Small intestine (tissue), 7 donors: ENCODE results near the gene HOXD12. TPM values are rescaled to one million over a fixed set of nuclear protein-coding genes. Genes with fewer than 3 reads are reported as not detected.

Experiments used
- DNase-seq, 2 donors: peaks; one replicate each; pipeline versions ENCODE4 v3.0.0 to v3.0.0-alpha.2; 2013
- FAIRE-seq: peaks from 2 replicates; lab custom pipeline; 2012; peaks lifted over from hg19 to GRCh38; lab: Jason Lieb, UNC
- H3K27ac ChIP-seq, 3 donors: one replicate each; pipeline ENCODE4 v1.5.1; 2013; ENCODE audit warnings: low read length in 2 of 3, mild to moderate bottlenecking in 2 of 3, control low read depth in 1 of 3, inconsistent platforms in 1 of 3, low read depth in 1 of 3, moderate library complexity in 1 of 3
- H3K27me3 ChIP-seq, 3 donors: one replicate each; pipeline ENCODE4 v1.6.1; 2013; ENCODE audit warnings: low read length in 3 of 3, inconsistent platforms in 1 of 3; ENCODE audit not compliant: control insufficient read depth in 3 of 3, insufficient read depth in 3 of 3
- H3K36me3 ChIP-seq, 3 donors: one replicate each; pipeline ENCODE4 v1.6.1; 2013; ENCODE audit warnings: low read length in 3 of 3, inconsistent platforms in 1 of 3, low read depth in 1 of 3, mild to moderate bottlenecking in 1 of 3, moderate library complexity in 1 of 3; ENCODE audit not compliant: control insufficient read depth in 3 of 3, insufficient read depth in 2 of 3
- H3K4me1 ChIP-seq, 3 donors: one replicate each; pipeline ENCODE4 v1.6.1; 2013; ENCODE audit warnings: low read length in 2 of 3, inconsistent platforms in 1 of 3, low read depth in 1 of 3, mild to moderate bottlenecking in 1 of 3, moderate library complexity in 1 of 3; ENCODE audit not compliant: control insufficient read depth in 3 of 3, insufficient read depth in 2 of 3
- H3K4me3 ChIP-seq, 3 donors: one replicate each; pipeline ENCODE4 v1.5.1; 2013; ENCODE audit warnings: low read length in 3 of 3, control low read depth in 1 of 3, inconsistent platforms in 1 of 3, low read depth in 1 of 3, mild to moderate bottlenecking in 1 of 3, moderate library complexity in 1 of 3
- H3K9me3 ChIP-seq, 2 donors: one replicate each; pipeline ENCODE4 v1.6.1; 2013; ENCODE audit warnings: low read depth in 1 of 2, low read length in 1 of 2; ENCODE audit not compliant: control insufficient read depth in 2 of 2, insufficient read depth in 1 of 2
- WGBS, 3 donors: extraction: QIAGEN DNeasy Blood & Tissue Kit; methylation state at CpG; one replicate each; pipeline ENCODE4 v1.1.7; 2013; 5-methylcytosine and 5-hydroxymethylcytosine counted together
- polyA plus RNA-seq, 4 donors: library from polyadenylated mRNA; stranded (reverse) in 3 of 4; unstranded in 1 of 4; fragments of 200-250 nt in 3 of 4; fragments of 120-200 nt in 1 of 4; gene quantifications; one replicate each; pipeline versions ENCODE4 v1.2.1 to v1.2.3, GENCODE V29; 2013
- donor health status: healthy with polysubstance abuse.
- donor health status: control.
- donor health status: control.
- donor health status: Bipolar disorder and iron deficiency.
- donor health status: healthy.

The HOXD12 gene
- polyA plus RNA-seq, 4 donors: not detected

DNA sequence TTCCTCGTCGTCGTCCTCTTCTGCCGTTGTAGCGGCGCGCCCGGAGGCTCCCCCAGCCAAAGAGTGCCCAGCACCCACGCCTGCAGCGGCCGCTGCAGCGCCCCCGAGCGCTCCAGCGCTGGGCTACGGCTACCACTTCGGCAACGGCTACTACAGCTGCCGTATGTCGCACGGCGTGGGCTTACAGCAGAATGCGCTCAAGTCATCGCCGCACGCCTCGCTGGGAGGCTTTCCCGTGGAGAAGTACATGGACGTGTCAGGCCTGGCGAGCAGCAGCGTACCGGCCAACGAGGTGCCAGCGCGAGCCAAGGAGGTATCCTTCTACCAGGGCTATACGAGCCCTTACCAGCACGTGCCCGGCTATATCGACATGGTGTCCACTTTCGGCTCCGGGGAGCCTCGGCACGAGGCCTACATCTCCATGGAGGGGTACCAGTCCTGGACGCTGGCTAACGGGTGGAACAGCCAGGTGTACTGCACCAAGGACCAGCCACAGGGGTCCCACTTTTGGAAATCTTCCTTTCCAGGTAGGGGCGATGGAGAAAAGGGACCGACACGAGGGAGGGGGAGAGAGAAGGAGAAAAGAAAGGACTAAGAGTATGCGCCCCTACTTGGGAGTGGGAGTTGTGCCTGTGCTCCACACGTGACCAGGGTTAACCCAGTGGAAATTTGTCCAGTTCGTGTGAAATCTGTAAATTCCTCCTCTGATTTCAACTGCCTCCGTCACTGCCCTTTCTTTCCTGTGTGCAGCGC, 6.3 kb upstream of the HOXD12 start:
- peak in 1 of 2 donors; percentile 48 for DNase-seq

GRCh38 chr2:176093898-176094249, 5.7 kb upstream of the HOXD12 start:
- 7 to 9% (median 8%) methylated on average over 8 of the region's 8 CpGs for WGBS, 3 donors
- Histone ChIP-seq H3K27me3 (peaks cover 15 to 94% (median 73%) of the 10 kb centered on the region in 3 donors), H3K9me3 (peaks cover 0 to under 1% of the 10 kb centered on the region in 2 donors), H3K27ac (no peak overlapping the region), H3K36me3 (no peaks in the 10 kb centered on the region), H3K4me1 (peaks cover 0 to 13% (median 3%) of the 10 kb centered on the region in 3 donors), H3K4me3 (no peak overlapping the region)
- FAIRE-seq (no peak), DNase-seq (no peak)

More for the DNA sequence above, 6.3 kb upstream of the HOXD12 start:
- Histone ChIP-seq H3K4me3 (peak overlapping the region in 1 of 3 donors; percentile 41), H3K9me3 (peaks cover 0 to 2% of the 10 kb centered on the region in 2 donors), H3K4me1 (peaks cover 0 to 13% (median 3%) of the 10 kb centered on the region in 3 donors), H3K27me3 (peaks cover 15 to 94% (median 73%) of the 10 kb centered on the region in 3 donors), H3K27ac (no peak overlapping the region), H3K36me3 (no peaks in the 10 kb centered on the region)
- WGBS, 3 donors: 4 to 6% (median 4%) methylated on average over 45 to 53 of the region's 53 CpGs
- FAIRE-seq: no peak

GRCh38 chr2:176094349-176094748, 5.2 kb upstream of the HOXD12 start:
- no peak overlapping the region for H3K4me3 ChIP-seq
- H3K27ac ChIP-seq: no peak overlapping the region
- H3K27me3 ChIP-seq: peaks cover 15 to 94% (median 73%) of the 10 kb centered on the region in 3 donors
- DNase-seq: no peak
- H3K4me1 ChIP-seq: peaks cover 0 to 13% (median 3%) of the 10 kb centered on the region in 3 donors
- no peak for FAIRE-seq
- H3K36me3 ChIP-seq: no peaks in the 10 kb centered on the region
- H3K9me3 ChIP-seq: no peaks in the 10 kb centered on the region
- WGBS, 3 donors: 7 to 13% (median 11%) methylated on average over 12 of the region's 12 CpGs

- no peaks in the 10 kb centered on the region for H3K36me3 ChIP-seq
- peaks cover 0 to 13% (median 3%) of the 10 kb centered on the region in 3 donors for H3K4me1 ChIP-seq
- FAIRE-seq (no peak), DNase-seq (no peak)
- no peak overlapping the region for H3K27ac ChIP-seq
- peaks cover 23 to 95% (median 74%) of the 10 kb centered on the region in 3 donors for H3K27me3 ChIP-seq
- WGBS, 3 donors: 12 to 25% (median 14%) methylated on average over 5 of the region's 5 CpGs
- H3K4me3 ChIP-seq: no peak overlapping the region
- H3K9me3 ChIP-seq: no peaks in the 10 kb centered on the region
Observed at GRCh38 chr2:176095421-176095820, 4.2 kb upstream of the HOXD12 start.

DNA sequence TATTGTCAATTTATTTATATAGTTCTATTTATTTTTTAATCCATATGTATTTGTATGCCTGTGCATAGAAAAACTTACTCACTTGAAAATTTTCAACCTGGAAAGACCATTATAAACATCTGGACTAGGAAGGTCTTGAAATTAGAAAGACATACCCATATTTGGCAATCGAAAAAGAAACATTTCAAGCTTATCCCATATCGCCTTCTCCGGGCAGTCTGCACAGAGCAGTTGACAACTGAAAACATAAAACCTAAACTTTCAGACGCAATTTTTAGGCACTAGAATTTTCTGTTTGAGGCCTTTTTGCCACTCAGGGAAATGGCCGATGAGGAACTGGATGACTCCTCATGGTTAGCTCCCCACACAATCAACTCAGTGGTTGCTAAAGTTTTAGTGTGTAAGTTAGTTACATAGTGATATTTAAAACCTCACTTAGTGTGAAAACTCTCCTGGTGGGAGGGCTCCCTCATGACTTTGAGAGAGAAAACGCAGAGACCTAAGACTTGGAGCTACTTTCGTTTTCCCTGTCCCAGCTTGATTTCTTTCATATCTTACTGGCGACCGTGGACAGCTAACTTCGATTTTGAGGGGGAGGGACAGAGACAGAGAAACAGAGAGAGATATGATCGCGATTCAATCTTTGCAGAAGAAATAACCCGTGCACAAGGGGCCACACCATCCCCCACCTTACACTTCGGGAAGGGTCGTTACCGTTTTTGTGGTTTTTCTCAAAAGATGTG, 3.2 kb upstream of the HOXD12 start:
- FAIRE-seq: no peak

DNA sequence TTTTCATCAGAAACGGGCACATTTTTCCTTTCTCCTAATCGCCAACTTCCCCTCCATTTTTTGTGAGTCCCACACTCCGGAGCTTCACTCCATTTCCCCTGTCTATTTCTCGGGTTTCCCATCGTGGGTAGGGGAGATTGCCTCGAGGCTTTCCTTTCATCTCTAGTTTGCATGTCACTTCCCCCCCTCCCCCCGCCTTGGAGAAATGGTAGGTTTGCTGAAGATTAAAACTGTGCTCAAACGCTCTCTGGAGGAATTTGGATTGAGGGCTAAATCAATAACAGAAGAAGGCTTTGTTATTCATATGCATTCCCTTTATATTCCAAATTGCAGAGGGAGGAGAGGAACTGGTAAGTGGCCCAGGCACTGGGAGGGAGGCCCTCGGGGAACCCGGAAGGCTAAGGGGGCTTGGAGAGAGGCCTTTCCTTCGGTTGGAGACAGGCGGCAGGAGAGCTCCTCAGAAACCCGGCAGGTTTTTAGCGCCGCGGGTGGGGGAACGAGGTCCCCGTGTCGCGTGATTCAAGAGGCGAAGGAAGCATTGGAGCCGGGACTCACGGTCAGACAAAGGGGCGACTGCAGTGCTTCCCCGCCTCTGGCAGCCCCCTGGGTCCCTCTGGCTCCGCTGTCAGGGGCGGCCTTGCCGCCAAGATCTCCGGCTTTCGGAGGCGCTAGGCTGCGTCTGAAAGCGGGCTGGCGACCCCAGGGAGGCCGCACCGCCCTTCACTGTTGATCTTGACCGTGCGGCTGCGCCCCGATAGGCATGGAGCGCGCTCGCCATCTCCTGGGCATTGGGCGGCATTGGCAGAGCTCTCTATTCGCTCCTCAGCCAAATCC, 2.4 kb upstream of the HOXD12 start:
- no peaks in the 10 kb centered on the region for H3K9me3 ChIP-seq
- peaks cover 18 to 95% (median 78%) of the 10 kb centered on the region in 3 donors for H3K27me3 ChIP-seq
- DNase-seq (peak; percentile 62 to 79), FAIRE-seq (no peak)
- peaks cover 0 to 13% (median 3%) of the 10 kb centered on the region in 3 donors for H3K4me1 ChIP-seq
- no peak overlapping the region for H3K27ac ChIP-seq
- 0 to 2% (median 1%) methylated on average over 44 to 45 of the region's 45 CpGs for WGBS, 3 donors
- H3K36me3 ChIP-seq: no peaks in the 10 kb centered on the region
- peak overlapping the region in 2 of 3 donors; percentile 31 to 48 for H3K4me3 ChIP-seq

More for the DNA sequence above, 3.2 kb upstream of the HOXD12 start:
- peak overlapping the region in 2 of 3 donors; percentile 31 to 48 for H3K4me3 ChIP-seq
- WGBS, 3 donors: 6 to 9% (median 8%) methylated on average over 16 of the region's 16 CpGs
- peaks cover 18 to 95% (median 78%) of the 10 kb centered on the region in 3 donors for H3K27me3 ChIP-seq
- H3K36me3 ChIP-seq: no peaks in the 10 kb centered on the region
- no peak overlapping the region for H3K27ac ChIP-seq
- H3K9me3 ChIP-seq: no peaks in the 10 kb centered on the region
- peak; percentile 29 to 53 for DNase-seq
- H3K4me1 ChIP-seq: peaks cover 0 to 13% (median 3%) of the 10 kb centered on the region in 3 donors

DNA sequence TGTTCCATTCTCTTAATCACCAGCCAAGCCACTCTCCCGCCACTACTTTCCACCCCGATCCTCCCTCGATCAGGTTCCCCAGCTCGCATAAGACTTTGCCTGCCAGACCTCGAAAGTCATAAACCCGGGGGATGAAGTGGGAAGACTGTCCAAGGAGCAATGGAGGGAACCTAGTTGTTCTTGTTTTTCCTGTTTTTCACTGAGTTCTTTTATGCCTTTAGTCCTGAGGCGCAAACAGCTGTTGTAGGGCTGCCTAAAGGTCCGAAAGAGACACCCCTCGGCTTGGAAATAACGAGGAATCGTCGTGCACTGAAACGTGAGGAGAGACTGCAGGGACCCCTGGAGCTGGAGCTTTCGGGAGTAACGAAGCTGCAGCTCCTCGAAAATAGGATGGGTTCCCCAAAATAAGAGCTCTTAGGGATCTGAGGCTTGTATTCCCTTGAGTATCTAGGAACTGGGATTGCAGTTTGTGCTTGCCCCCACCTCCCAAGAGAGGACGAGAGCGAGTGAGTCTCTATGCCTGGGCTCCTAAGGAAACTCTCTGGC, 1.7 kb upstream of the HOXD12 start:
- WGBS, 3 donors: 3 to 4% (median 3%) methylated on average over 18 of the region's 18 CpGs
- DNase-seq: no peak
- peaks cover 0 to 13% (median 3%) of the 10 kb centered on the region in 3 donors for H3K4me1 ChIP-seq
- FAIRE-seq: no peak
- no peak overlapping the region for H3K27ac ChIP-seq
- H3K9me3 ChIP-seq: peaks cover 0 to 2% of the 10 kb centered on the region in 2 donors
- H3K4me3 ChIP-seq: peak overlapping the region in 1 of 3 donors; percentile 48
- peaks cover 18 to 99% (median 82%) of the 10 kb centered on the region in 3 donors for H3K27me3 ChIP-seq
- no peaks in the 10 kb centered on the region for H3K36me3 ChIP-seq
